ENCODE data around the gene VHLL. TPM values are rescaled to one million over a fixed set of nuclear protein-coding genes. Genes with fewer than 3 reads are reported as not detected.
A peak's percentile ranks its signal among the peaks of the same experiment; 100 is the strongest.

Gene VHLL
- polyA plus RNA-seq, 1 of the 3 experiments (the other 2 are of a cell fraction) = not detected

DNA sequence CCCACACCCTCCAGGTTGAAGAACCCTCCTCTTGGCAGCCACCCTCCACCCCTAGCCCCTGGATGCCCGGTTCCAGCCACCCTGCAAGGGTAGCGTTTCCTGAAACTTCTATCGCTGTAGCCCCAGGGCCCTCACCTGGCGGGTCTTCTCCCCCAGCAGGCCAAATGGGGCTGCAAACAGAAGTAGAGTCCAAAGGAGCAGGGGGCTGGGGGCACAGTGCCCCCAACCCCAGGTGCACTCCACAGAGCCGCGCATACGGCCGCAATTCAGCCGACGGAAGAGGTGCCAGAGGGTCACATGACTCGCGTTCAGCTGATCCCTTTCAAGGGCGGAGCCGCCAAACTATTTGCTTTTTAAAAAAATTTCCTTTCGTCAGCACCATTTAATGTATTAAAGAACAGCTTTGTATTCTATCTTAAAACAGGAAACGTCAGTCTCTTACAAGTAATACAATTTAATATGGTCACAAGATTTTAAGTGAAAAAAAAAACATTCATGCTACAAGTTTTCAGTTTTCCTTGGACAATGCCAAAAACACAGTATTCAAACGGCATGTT lies 3.6 kb downstream of the VHLL start, which contains the start of gene GLMP (continued):
- TF ChIP-seq GABPA (IDR thresholded peaks at IDR 0.05; ENCODE audit: low read depth) = peak; percentile 26; the same call in 1 of the 2 replicates
- peak; percentile 76; the same call in 1 of the 2 replicates for TF ChIP-seq SIN3A (IDR thresholded peaks at IDR 0.05; ENCODE audit: borderline replicate concordance, low read depth, low read length)
- no peak for TF ChIP-seq JUND (IDR thresholded peaks at IDR 0.05)
- no peak for TF ChIP-seq FOXJ3 (CRISPR knock-in tag; IDR thresholded peaks at IDR 0.05)
- TF ChIP-seq, protein P1, sequence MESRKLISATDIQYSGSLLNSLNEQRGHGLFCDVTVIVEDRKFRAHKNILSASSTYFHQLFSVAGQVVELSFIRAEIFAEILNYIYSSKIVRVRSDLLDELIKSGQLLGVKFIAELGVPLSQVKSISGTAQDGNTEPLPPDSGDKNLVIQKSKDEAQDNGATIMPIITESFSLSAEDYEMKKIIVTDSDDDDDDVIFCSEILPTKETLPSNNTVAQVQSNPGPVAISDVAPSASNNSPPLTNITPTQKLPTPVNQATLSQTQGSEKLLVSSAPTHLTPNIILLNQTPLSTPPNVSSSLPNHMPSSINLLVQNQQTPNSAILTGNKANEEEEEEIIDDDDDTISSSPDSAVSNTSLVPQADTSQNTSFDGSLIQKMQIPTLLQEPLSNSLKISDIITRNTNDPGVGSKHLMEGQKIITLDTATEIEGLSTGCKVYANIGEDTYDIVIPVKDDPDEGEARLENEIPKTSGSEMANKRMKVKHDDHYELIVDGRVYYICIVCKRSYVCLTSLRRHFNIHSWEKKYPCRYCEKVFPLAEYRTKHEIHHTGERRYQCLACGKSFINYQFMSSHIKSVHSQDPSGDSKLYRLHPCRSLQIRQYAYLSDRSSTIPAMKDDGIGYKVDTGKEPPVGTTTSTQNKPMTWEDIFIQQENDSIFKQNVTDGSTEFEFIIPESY (IDR thresholded peaks at IDR 0.05; ENCODE audit: borderline replicate concordance, low read depth) = no peak
- no peak for TF ChIP-seq RCOR1 (IDR thresholded peaks at IDR 0.05; ENCODE audit: low read length)
- TF ChIP-seq RXRA (IDR thresholded peaks at IDR 0.05; ENCODE audit: borderline replicate concordance, low read depth) = no peak
- TF ChIP-seq, protein P2, sequence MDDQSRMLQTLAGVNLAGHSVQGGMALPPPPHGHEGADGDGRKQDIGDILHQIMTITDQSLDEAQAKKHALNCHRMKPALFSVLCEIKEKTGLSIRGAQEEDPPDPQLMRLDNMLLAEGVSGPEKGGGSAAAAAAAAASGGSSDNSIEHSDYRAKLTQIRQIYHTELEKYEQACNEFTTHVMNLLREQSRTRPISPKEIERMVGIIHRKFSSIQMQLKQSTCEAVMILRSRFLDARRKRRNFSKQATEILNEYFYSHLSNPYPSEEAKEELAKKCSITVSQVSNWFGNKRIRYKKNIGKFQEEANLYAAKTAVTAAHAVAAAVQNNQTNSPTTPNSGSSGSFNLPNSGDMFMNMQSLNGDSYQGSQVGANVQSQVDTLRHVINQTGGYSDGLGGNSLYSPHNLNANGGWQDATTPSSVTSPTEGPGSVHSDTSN (IDR thresholded peaks at IDR 0.05) = 0 out of 2 replicates have a peak, but pooled peaks have one; percentile 7

DNA sequence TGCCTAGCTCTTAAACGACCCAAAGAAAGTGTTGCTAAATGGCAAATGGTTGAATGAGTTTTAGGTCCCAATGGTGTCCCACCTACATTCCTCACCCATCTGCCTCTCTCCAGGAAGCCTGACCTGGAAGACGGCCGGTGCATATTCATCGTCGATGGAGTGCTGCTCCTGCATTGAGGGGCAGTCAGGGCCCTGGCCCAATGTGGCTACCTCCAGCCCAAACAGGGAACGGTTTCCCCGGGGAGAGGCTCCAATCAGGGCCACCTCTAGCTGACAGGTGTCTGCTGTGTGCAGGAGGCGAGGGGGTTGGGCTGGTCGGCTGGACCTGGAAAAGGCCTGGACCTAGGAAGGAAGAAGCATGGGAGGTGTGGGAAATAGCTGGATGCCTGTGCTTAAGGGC lies 5.2 kb downstream of the VHLL start:
- no peak overlapping the region for H2AFZ ChIP-seq (ENCODE audit: low read depth)
- H3K4me3 ChIP-seq (ENCODE audit: low read depth in 2 of 2, low read length in 1 of 2) = no peak overlapping the region
- POLR2A ChIA-PET = no interaction called here
- 68% methylated on average over 6 of the region's 9 CpGs for WGBS (ENCODE audit: low lambda C conversion rate)
- H3K4me1 ChIP-seq (ENCODE audit: control insufficient read depth in 1 of 2, insufficient read depth in 2 of 2, low read depth in 1 of 2, low read length in 1 of 2) = peaks cover 9 to 11% of the 10 kb centered on the region in 2 experiments; a peak in 2 of 4 replicates
- H3K9me2 ChIP-seq = no peaks in the 10 kb centered on the region
- H3F3A ChIP-seq (replicated peaks; ENCODE audit: insufficient read depth) = peaks cover 6% of the 10 kb centered on the region
- no peak overlapping the region; the same call in 1 of the 2 replicates for H3K4me2 ChIP-seq
- no peaks in the 10 kb centered on the region for H4K20me1 ChIP-seq (ENCODE audit: insufficient read depth)
- no peak for DNase-seq
- H3K36me3 ChIP-seq (replicated peaks in 1 of 2; ENCODE audit: control insufficient read depth in 1 of 2, insufficient read depth in 2 of 2, low read length in 1 of 2) = peaks cover 9 to 22% of the 10 kb centered on the region in 2 experiments
- H3K9ac ChIP-seq = no peak overlapping the region
- CTCF ChIA-PET = interaction anchor here (1.5 to 2.1 kb wide), 2 partner anchors 9 to 33 kb away, joined by 4 to 7 read pairs; no protein-coding TSS in a partner anchor
- no peaks in the 10 kb centered on the region for H3K9me3 ChIP-seq
- H3K27me3 ChIP-seq (ENCODE audit: insufficient read depth) = no peaks in the 10 kb centered on the region
- no peak overlapping the region for H3K27ac ChIP-seq (ENCODE audit: low read depth in 2 of 2, low read length in 1 of 2)
- peaks cover 18% of the 10 kb centered on the region for H3K79me2 ChIP-seq (ENCODE audit: insufficient read depth)
- TF ChIP-seq, protein P3, sequence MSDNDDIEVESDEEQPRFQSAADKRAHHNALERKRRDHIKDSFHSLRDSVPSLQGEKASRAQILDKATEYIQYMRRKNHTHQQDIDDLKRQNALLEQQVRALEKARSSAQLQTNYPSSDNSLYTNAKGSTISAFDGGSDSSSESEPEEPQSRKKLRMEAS (IDR thresholded peaks at IDR 0.05; ENCODE audit: low read depth) = no peak
- TF ChIP-seq NFIC (IDR thresholded peaks at IDR 0.05; ENCODE audit: borderline replicate concordance) (no peak), SIN3A (IDR thresholded peaks at IDR 0.05; ENCODE audit: borderline replicate concordance, low read depth, low read length) (no peak), TEAD4 (IDR thresholded peaks at IDR 0.05; ENCODE audit: borderline replicate concordance, insufficient read depth) (no peak), FOXM1 (IDR thresholded peaks at IDR 0.05; ENCODE audit: low read depth) (no peak), MEF2A (IDR thresholded peaks at IDR 0.05; ENCODE audit: borderline replicate concordance, low read depth) (no peak), EZH2phosphoT487 (IDR thresholded peaks at IDR 0.05; ENCODE audit: borderline replicate concordance, low read depth) (no peak), MXI1 (IDR thresholded peaks at IDR 0.05; ENCODE audit: low read depth, low read length) (no peak), FOXJ3 (CRISPR knock-in tag; IDR thresholded peaks at IDR 0.05) (no peak), JUND (IDR thresholded peaks at IDR 0.05) (no peak), ELF1 (IDR thresholded peaks at IDR 0.05) (no peak), TAF1 (IDR thresholded peaks at IDR 0.05; ENCODE audit: borderline replicate concordance, low read depth, low read length) (no peak), EP300 (IDR thresholded peaks at IDR 0.05; ENCODE audit: borderline replicate concordance in 1 of 2, low read depth in 1 of 2, low read length in 1 of 2) (no peak), GATA2 (CRISPR knock-in tag; IDR thresholded peaks at IDR 0.05) (no peak), FOSL2 (IDR thresholded peaks at IDR 0.05; ENCODE audit: borderline replicate concordance, low read depth) (no peak), TCF12 (IDR thresholded peaks at IDR 0.05) (no peak), RFX5 (IDR thresholded peaks at IDR 0.05; ENCODE audit: low read length) (no peak), RXRA (IDR thresholded peaks at IDR 0.05; ENCODE audit: borderline replicate concordance, low read depth) (no peak)
- TF ChIP-seq, protein P4, sequence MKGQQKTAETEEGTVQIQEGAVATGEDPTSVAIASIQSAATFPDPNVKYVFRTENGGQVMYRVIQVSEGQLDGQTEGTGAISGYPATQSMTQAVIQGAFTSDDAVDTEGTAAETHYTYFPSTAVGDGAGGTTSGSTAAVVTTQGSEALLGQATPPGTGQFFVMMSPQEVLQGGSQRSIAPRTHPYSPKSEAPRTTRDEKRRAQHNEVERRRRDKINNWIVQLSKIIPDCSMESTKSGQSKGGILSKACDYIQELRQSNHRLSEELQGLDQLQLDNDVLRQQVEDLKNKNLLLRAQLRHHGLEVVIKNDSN (IDR thresholded peaks at IDR 0.05; ENCODE audit: borderline replicate concordance, low read depth) = no peak
- TF ChIP-seq, protein P5, sequence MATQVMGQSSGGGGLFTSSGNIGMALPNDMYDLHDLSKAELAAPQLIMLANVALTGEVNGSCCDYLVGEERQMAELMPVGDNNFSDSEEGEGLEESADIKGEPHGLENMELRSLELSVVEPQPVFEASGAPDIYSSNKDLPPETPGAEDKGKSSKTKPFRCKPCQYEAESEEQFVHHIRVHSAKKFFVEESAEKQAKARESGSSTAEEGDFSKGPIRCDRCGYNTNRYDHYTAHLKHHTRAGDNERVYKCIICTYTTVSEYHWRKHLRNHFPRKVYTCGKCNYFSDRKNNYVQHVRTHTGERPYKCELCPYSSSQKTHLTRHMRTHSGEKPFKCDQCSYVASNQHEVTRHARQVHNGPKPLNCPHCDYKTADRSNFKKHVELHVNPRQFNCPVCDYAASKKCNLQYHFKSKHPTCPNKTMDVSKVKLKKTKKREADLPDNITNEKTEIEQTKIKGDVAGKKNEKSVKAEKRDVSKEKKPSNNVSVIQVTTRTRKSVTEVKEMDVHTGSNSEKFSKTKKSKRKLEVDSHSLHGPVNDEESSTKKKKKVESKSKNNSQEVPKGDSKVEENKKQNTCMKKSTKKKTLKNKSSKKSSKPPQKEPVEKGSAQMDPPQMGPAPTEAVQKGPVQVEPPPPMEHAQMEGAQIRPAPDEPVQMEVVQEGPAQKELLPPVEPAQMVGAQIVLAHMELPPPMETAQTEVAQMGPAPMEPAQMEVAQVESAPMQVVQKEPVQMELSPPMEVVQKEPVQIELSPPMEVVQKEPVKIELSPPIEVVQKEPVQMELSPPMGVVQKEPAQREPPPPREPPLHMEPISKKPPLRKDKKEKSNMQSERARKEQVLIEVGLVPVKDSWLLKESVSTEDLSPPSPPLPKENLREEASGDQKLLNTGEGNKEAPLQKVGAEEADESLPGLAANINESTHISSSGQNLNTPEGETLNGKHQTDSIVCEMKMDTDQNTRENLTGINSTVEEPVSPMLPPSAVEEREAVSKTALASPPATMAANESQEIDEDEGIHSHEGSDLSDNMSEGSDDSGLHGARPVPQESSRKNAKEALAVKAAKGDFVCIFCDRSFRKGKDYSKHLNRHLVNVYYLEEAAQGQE (IDR thresholded peaks at IDR 0.05; ENCODE audit: low read depth, low read length) = no peak
